HG02870 (cell line): ENCODE results near the gene OR6K3.
"Not testable (repeated sequence)": the region's sequence is repeated elsewhere in the genome, so short reads cannot be mapped to it uniquely, and the experiment has no call there.

Experiments
- ATAC-seq: cut with Tn5 transposase; IDR thresholded peaks from one replicate; pipeline ENCODE4 v1.9.1; 2021; ENCODE audit warnings: mild to moderate bottlenecking, moderate library complexity; ENCODE audit not compliant: unreplicated experiment

The OR6K3 gene

DNA sequence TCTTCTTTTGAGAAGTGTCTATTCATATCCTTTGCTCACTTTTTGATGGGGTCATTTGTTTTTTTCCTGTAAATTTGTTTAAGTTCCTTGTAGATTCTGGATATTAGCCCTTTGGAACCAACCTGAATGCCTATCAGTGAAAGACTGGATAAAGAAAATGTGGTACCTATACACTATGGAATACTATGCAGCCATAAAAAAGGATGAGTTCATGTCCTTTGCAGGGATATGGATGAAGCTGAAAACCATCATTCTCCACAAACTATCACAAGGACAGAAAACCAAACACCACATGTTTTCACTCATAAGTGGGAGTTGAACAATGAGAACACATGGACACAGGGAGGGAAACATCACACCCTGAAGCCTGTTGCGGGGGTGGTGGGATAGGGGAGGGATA lies 32.2 kb downstream of the OR6K3 start:
- ATAC-seq = not testable (repeated sequence)

- no peak for ATAC-seq
These were observed 33.5 kb downstream of the OR6K3 start for GRCh38 chr1:158687037-158687436.

DNA sequence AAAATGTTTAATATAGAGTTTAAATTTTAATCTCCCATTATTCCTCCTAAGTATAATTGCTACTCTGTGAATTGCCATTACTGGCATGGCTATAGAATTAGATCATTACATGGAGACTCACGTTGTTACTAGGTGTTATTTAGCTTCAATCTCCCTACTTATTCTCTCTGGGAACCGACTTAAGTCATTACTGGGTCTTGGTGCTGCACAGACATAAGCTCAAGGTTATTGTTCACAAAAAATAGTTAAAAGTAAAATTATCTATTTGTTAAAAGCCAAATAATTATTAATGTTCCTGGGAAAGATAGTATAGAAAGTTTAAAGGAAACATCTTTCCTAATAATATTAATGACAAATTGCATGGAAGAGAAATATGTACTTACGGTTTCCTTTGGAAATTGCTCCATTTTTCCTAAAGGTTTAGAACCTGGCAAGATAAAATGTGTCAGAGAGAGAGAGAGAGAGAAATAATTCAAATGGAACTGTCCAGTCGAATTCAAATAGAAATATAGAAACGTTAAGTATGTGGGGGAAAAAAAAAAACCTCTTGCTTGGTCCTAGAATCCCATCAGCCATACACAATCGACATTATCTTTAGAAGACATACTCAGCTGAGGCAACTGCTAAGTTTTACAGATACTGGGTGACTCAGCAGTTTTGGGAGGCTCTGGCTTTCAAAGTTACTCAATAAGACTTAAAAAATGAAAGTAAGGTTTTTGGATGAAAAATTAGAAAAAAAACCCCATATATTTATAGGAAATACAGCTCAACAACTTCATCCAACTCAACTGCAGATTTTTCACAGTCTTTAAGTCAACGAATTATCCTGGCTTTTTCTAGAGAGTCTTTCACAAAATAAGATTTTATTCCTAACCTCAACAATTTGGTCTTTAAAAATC lies 34.2 kb downstream of the OR6K3 start, which contains the start of gene SPTA1:
SPTA1 (minus strand) TSS at position 605 of the 899 bp plus-strand sequence; CDS start at position 407, 198 bp downstream.
- ATAC-seq = no peak

DNA sequence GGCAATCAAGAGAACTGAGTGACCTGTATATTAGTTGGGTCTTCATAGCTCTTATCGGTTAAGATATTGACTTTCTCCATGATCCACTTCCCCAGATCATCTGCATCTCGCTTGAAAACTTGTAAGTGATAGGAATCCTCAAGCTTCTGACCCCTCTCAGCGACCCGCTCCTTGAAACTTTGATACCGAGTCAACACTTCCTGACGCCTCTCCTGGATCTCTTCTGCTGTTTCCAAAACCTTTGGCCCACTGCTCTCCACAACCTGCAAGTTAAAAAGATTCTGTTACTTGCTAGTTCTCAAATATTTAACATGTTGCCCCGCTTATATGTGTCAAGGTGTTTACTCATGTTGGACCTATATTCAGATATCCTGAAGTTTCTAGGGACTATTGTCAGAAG lies 35.4 kb downstream of the OR6K3 start:
- ATAC-seq = no peak

GRCh38 chr1:158681606-158682005 lies 38.9 kb downstream of the OR6K3 start:
- ATAC-seq = no peak

DNA sequence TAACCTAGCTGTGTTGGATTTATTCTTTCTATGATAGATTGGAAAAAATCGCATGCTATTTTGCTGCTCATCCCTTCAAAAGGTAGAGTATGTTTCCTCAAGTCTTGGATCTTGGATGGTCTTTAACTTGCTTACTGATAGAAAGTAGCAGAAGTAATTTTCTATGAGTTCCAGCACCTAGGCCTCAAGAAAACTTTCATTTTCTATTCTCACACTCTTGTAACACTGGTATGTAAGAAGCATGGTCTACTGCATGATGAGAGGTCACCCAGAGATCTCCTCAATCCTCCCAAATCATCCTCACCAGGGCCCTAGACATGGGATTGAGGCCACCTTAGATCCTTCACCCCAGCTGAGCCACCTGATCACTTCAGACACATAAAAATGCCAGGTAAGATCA lies 41.2 kb downstream of the OR6K3 start:
- ATAC-seq = no peak

DNA sequence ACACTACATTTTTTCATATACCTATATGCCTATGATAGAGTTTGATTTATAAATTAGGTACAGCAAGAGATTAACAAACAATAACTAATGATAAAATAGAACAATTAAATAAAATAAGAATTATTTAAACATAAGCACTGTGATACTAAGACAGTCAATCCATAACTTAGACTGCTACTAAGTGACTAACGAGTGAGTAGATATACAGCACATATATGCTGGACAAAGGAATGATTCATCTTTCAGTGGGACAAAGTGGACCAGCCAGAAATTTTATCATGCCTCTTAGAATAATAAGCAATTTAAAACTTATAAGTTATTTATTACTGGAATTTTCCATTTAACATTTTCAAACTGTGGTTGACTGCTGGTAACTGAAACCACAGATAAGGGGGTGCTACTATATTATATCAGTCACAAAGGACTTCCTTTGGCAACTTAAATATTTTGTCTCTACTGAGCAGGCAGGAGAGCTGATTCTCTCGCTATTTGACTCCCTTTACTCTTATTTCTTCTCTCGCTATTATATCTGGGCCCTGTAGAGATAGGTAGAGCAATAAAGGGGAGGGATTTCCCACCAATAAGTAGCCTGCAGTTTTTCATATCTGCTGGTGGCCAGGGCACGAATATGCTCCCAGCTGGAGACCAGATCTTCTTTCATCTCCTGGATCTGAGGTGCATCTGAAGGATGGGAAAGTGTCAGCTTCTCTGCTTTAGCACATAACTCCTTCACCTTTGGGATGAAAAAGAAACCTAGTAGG lies 44.8 kb downstream of the OR6K3 start:
- ATAC-seq = no peak

GRCh38 chr1:158674302-158674701 lies 46.2 kb downstream of the OR6K3 start:
- ATAC-seq = no peak
